Glutamatergic neuron (in vitro differentiated cells): Measurements from ENCODE around the gene ADCY1. TPM values are rescaled to one million over a fixed set of nuclear protein-coding genes. Genes with fewer than 3 reads are reported as not detected.

Experiments used
- DNase-seq: peaks from one replicate; pipeline ENCODE4 v3.0.0; 2022
- H3K27ac Mint-ChIP-seq: one replicate; pipeline ENCODE4 v1.8.0; 2020; ENCODE audit warnings: mild to moderate bottlenecking, mixed read lengths, inconsistent platforms; ENCODE audit not compliant: unreplicated experiment
- H3K27me3 Mint-ChIP-seq: one replicate; pipeline ENCODE4 v1.8.0; 2020; ENCODE audit warnings: mild to moderate bottlenecking, moderate library complexity, mixed read lengths, inconsistent platforms; ENCODE audit not compliant: unreplicated experiment
- H3K36me3 Mint-ChIP-seq: one replicate; pipeline ENCODE4 v1.8.0; 2020; ENCODE audit warnings: mild to moderate bottlenecking, mixed read lengths, inconsistent platforms; ENCODE audit not compliant: unreplicated experiment
- H3K4me1 Mint-ChIP-seq: one replicate; pipeline ENCODE4 v1.8.0; 2020; ENCODE audit warnings: mild to moderate bottlenecking, low read depth, mixed read lengths, inconsistent platforms; ENCODE audit not compliant: unreplicated experiment
- H3K4me3 Mint-ChIP-seq: one replicate; pipeline ENCODE4 v1.8.0; 2020; ENCODE audit warnings: mild to moderate bottlenecking, mixed read lengths, inconsistent platforms; ENCODE audit not compliant: unreplicated experiment
- H3K9me3 Mint-ChIP-seq: one replicate; pipeline ENCODE4 v1.8.0; 2020; ENCODE audit warnings: mild to moderate bottlenecking, moderate library complexity, mixed read lengths, inconsistent platforms; ENCODE audit not compliant: unreplicated experiment
- CTCF ChIP-seq: fragments of 200-600 bp; sonication (generic); IDR thresholded peaks from one replicate; pipeline ENCODE4 v1.5.0; 2021; ENCODE audit not compliant: partially characterized antibody, unreplicated experiment
- total RNA-seq: library from RNA; stranded (reverse); fragmentation: NEBNext Ultra II Directional; extraction: Animal tissue kit (Norgen Biotek cat#: 25700); gene quantifications from one replicate; pipeline ENCODE4 v1.2.1, GENCODE V29; 2021; ENCODE audit not compliant: unreplicated experiment

ADCY1 gene
- total RNA-seq, 1 donor from 2014 or later, result 51.9 TPM

GRCh38 chr7:45599851-45600706 lies 25.9 kb downstream of the ADCY1 start:
- Mint-ChIP-seq H3K4me3 (no peak overlapping the region), H3K36me3 (no peaks in the 10 kb centered on the region), H3K27me3 (peaks cover 2% of the 10 kb centered on the region), H3K4me1 (peaks cover 19% of the 10 kb centered on the region), H3K27ac (no peak overlapping the region), H3K9me3 (peaks cover 8% of the 10 kb centered on the region)
- no peak for TF ChIP-seq CTCF
- DNase-seq, result no peak

- Mint-ChIP-seq H3K9me3 (peaks cover 4% of the 10 kb centered on the region), H3K4me3 (no peak overlapping the region), H3K27me3 (peaks cover 2% of the 10 kb centered on the region), H3K4me1 (peaks cover 14% of the 10 kb centered on the region), H3K36me3 (no peaks in the 10 kb centered on the region), H3K27ac (no peak overlapping the region)
- TF ChIP-seq CTCF, result no peak
- DNase-seq, result no peak
These were observed 26.9 kb downstream of the ADCY1 start for GRCh38 chr7:45601094-45601493.

GRCh38 chr7:45601816-45602540 lies 27.8 kb downstream of the ADCY1 start:
- DNase-seq, result no peak
- H3K27me3 Mint-ChIP-seq, result peaks cover 2% of the 10 kb centered on the region

GRCh38 chr7:45606050-45606449 lies 31.9 kb downstream of the ADCY1 start:
- Mint-ChIP-seq H3K27ac (no peak overlapping the region), H3K9me3 (peaks cover 11% of the 10 kb centered on the region), H3K4me3 (no peak overlapping the region), H3K27me3 (peaks cover 14% of the 10 kb centered on the region), H3K36me3 (peaks cover 10% of the 10 kb centered on the region), H3K4me1 (no peaks in the 10 kb centered on the region)
- DNase-seq, result no peak
- TF ChIP-seq CTCF, result no peak

More at GRCh38 chr7:45601816-45602540, 27.8 kb downstream of the ADCY1 start:
- H3K4me3 Mint-ChIP-seq, result no peak overlapping the region
- H3K27ac Mint-ChIP-seq, result no peak overlapping the region
- TF ChIP-seq CTCF, result no peak
- H3K9me3 Mint-ChIP-seq, result peaks cover 4% of the 10 kb centered on the region
- no peaks in the 10 kb centered on the region for H3K36me3 Mint-ChIP-seq
- H3K4me1 Mint-ChIP-seq, result peaks cover 14% of the 10 kb centered on the region

- Mint-ChIP-seq H3K27me3 (peaks cover 14% of the 10 kb centered on the region), H3K4me3 (no peak overlapping the region), H3K27ac (no peak overlapping the region), H3K4me1 (no peaks in the 10 kb centered on the region), H3K9me3 (peaks cover 13% of the 10 kb centered on the region), H3K36me3 (peaks cover 17% of the 10 kb centered on the region)
- DNase-seq, result no peak
- no peak for TF ChIP-seq CTCF
These were observed 32.8 kb downstream of the ADCY1 start for GRCh38 chr7:45606931-45607330.
